Naive thymus-derived CD8-positive, alpha-beta T cell (primary cell): Measurements from ENCODE around the gene HECTD1. TPM values are rescaled to one million over a fixed set of nuclear protein-coding genes. Genes with fewer than 3 reads are reported as not detected.
"Not testable (repeated sequence)": the region's sequence is repeated elsewhere in the genome, so short reads cannot be mapped to it uniquely, and the experiment has no call there.

ENCODE experiments used
- ATAC-seq, 2 donors: fragments of 150-1000 bp; cut with Tn5 transposase in 1 of 2; sonication (Bioruptor Pico), chemical (Tn5 transposase) in 1 of 2; 1 replicate in 1 of 2; 2 replicates in 1 of 2; pipeline ENCODE4 v1.10.0; 2021; ENCODE audit warnings: mild to moderate bottlenecking in 2 of 2, moderate library complexity in 2 of 2
- POLR2A ChIA-PET: fragments of 350-600 bp; sonication (Branson Sonifier 250); formaldehyde crosslinking; loops from one replicate; lab custom pipeline; 2021; ENCODE audit warnings: antibody characterized with exemption; lab: Charles Lee
- DNase-seq, 10 donors: peaks; one replicate each; pipeline versions ENCODE4 v3.0.0 to v3.0.0-alpha.2; 2020 to 2022
- H3K27ac Mint-ChIP-seq, 10 donors: one replicate each; pipeline ENCODE4 v1.8.0; 2020 to 2022; ENCODE audit warnings: mild to moderate bottlenecking in 10 of 10, mixed read lengths in 10 of 10, moderate library complexity in 4 of 10, inconsistent platforms in 1 of 10
- H3K27me3 Mint-ChIP-seq, 5 donors: one replicate each; pipeline ENCODE4 v1.8.0; 2021 to 2022; ENCODE audit warnings: mixed read lengths in 5 of 5
- H3K36me3 Mint-ChIP-seq, 3 donors: one replicate each; pipeline ENCODE4 v1.8.0; 2020 to 2022; ENCODE audit warnings: mixed read lengths in 3 of 3, mild to moderate bottlenecking in 2 of 3, inconsistent platforms in 1 of 3
- H3K4me1 Mint-ChIP-seq, 4 donors: one replicate each; pipeline ENCODE4 v1.8.0; 2021 to 2022; ENCODE audit warnings: mixed read lengths in 4 of 4
- H3K4me3 Mint-ChIP-seq, 10 donors: one replicate each; pipeline ENCODE4 v1.8.0; 2020 to 2022; ENCODE audit warnings: mild to moderate bottlenecking in 10 of 10, mixed read lengths in 10 of 10, moderate library complexity in 6 of 10, inconsistent platforms in 1 of 10
- H3K9me3 Mint-ChIP-seq, 9 donors: one replicate each; pipeline ENCODE4 v1.8.0; 2020 to 2022; ENCODE audit warnings: mixed read lengths in 9 of 9, mild to moderate bottlenecking in 3 of 9, inconsistent platforms in 1 of 9, moderate library complexity in 1 of 9
- polyA plus RNA-seq, 3 donors: library from polyadenylated mRNA; unstranded; fragments of 300-500 nt; fragmentation: Illumina TruSeq; gene quantifications; one replicate each; pipeline ENCODE4 v1.2.3, GENCODE V29; 2021
- total RNA-seq, 8 experiments: library from RNA in 2 of 8; stranded (reverse) in 2 of 8; gene quantifications; one replicate each; pipeline ENCODE4 v1.2.3 and lab custom pipeline; 2021 to 2026

Gene HECTD1
- total and polyA plus RNA-seq, 5 experiments from 2014 or later: 20.1 to 166 (median 30.8) TPM

GRCh38 chr14:31189346-31190218 is 18.0 kb downstream of the HECTD1 start:
- Mint-ChIP-seq H3K9me3 (no peaks in the 10 kb centered on the region), H3K36me3 (peaks cover 0 to 70% (median 13%) of the 10 kb centered on the region in 3 donors), H3K27me3 (no peaks in the 10 kb centered on the region), H3K4me1 (peaks cover 22 to 46% (median 37%) of the 10 kb centered on the region in 4 donors), H3K4me3 (no peak overlapping the region), H3K27ac (peak overlapping the region in 5 of 10 donors; percentile 17 to 91 (median 59))
- ATAC-seq: no peak
- no peak for DNase-seq
- POLR2A ChIA-PET: no interaction called here

DNA sequence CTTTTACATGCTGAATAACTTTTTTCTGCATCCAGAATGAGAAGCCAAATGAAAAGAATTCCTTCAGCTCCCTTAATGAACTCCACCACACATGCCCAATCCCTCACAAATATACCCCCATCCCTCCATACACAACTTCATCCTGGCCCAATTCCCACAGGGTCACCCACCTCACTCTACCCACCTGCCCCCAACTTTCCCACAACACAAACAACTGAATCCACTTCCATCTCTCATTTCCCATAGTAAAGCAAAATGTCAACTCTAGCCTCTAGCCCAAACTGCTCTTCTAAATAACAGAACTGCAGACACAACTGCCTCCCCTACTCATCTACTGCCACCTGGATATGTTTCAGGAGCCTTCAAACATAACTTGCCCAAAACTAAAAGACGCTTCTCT is 18.8 kb downstream of the HECTD1 start:
- no peaks in the 10 kb centered on the region for H3K9me3 Mint-ChIP-seq
- POLR2A ChIA-PET: no interaction called here
- peaks cover 20 to 44% (median 34%) of the 10 kb centered on the region in 4 donors for H3K4me1 Mint-ChIP-seq
- no peaks in the 10 kb centered on the region for H3K27me3 Mint-ChIP-seq
- DNase-seq (no peak), ATAC-seq (no peak)
- peak overlapping the region in 7 of 10 donors; percentile 17 to 91 (median 49) for H3K27ac Mint-ChIP-seq
- peak overlapping the region in 1 of 10 donors; percentile 20 for H3K4me3 Mint-ChIP-seq
- peaks cover 0 to 69% (median 11%) of the 10 kb centered on the region in 3 donors for H3K36me3 Mint-ChIP-seq

DNA sequence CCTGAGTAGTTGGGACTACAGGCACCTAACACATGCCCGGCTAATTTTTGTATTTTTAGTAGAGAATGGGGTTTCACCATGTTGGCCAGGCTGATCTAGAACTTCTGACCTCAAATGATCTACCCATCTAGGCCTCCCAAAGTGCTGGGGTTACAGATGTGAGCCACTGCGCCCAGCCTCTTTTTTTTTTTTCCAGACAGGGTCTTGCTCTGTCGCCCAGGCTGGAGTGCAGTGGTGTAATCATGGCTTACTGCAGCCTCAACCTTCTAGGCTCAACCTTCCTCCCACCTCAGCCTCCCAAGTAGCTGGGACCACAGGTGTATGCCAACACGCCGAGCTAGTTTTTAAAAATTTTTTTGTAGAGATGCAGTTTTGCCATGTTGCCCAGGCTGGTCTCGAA is 25.6 kb downstream of the HECTD1 start:
- H3K27me3 Mint-ChIP-seq, H3K4me3 Mint-ChIP-seq, H3K9me3 Mint-ChIP-seq, POLR2A ChIA-PET, ATAC-seq, DNase-seq: not testable (repeated sequence)
- peaks cover 7 to 34% (median 18%) of the 10 kb centered on the region in 4 donors for H3K4me1 Mint-ChIP-seq
- H3K36me3 Mint-ChIP-seq: peaks cover 0 to 58% (median 14%) of the 10 kb centered on the region in 3 donors
- peak overlapping the region in 2 of 10 donors; percentile 13 to 40 for H3K27ac Mint-ChIP-seq

DNA sequence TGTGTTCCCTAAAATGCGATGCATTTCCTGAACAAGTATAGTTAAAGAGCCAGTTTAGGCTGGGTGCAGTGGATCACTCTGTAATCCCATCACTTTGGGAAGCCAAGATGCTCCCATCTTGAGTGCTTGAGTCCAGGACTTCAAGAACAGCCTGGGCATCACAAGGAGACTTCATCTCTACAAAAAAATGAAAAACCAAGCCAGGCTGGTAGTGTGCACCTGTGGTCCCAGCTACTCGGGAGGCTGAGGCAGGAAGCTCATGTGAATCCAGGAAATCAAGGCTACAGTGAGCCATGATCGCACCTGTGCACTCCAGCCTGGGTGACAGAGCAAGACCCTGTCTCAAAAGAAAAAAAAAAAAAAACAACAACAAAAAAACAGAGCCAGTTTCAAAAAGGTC is 26.3 kb downstream of the HECTD1 start:
- DNase-seq (no peak), ATAC-seq (no peak)
- H3K36me3 Mint-ChIP-seq: peaks cover 0 to 64% (median 14%) of the 10 kb centered on the region in 3 donors
- H3K27me3 Mint-ChIP-seq: no peaks in the 10 kb centered on the region
- H3K4me3 Mint-ChIP-seq: no peak overlapping the region
- H3K9me3 Mint-ChIP-seq: no peaks in the 10 kb centered on the region
- peaks cover 9 to 35% (median 18%) of the 10 kb centered on the region in 4 donors for H3K4me1 Mint-ChIP-seq
- POLR2A ChIA-PET: no interaction called here
- peak overlapping the region in 9 of 10 donors; percentile 16 to 74 (median 30) for H3K27ac Mint-ChIP-seq

DNA sequence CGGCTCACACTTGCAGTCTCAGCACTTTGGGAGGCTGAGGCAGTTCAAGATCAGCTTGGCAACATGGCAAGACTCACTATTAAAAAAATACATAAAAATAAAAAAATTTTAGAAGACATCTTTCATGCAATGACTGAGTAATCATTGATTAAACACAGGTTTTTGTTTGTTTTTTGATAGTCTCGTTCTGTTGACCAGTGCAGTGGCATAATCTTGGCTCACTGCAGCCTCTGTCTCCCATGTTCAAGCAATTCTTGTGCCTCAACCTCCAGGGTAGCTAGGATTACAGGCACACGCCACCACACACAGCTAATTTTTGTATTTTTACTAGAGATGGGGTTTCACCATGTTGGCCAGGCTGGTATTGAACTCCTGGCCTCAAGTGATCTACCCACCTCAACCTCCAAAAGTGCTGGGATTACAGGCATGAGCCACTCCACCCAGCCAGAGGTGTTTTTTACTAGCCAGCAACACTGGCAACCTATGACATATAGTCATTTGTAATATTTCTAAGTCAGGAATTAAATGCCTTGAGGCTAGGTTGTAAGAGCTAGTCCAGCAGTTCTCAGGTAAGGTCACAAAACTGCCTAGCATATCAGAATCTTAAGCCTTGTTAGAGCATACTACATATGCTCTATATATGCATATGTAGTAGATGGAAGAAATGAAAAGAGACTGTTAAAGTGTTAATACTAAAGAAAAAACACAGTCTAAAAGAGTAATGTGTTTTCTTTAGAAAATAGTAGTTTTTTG is 27.1 kb downstream of the HECTD1 start:
- H3K9me3 Mint-ChIP-seq: no peaks in the 10 kb centered on the region
- peaks cover 4 to 28% (median 12%) of the 10 kb centered on the region in 4 donors for H3K4me1 Mint-ChIP-seq
- no peak overlapping the region for H3K4me3 Mint-ChIP-seq
- peaks cover 0 to 61% (median 12%) of the 10 kb centered on the region in 3 donors for H3K36me3 Mint-ChIP-seq
- peak overlapping the region in 6 of 10 donors; percentile 1 to 74 (median 19) for H3K27ac Mint-ChIP-seq
- POLR2A ChIA-PET: no interaction called here
- DNase-seq (no peak), ATAC-seq (no peak)
- no peaks in the 10 kb centered on the region for H3K27me3 Mint-ChIP-seq

GRCh38 chr14:31174433-31174832 is 33.2 kb downstream of the HECTD1 start:
- DNase-seq (no peak), ATAC-seq (no peak)
- H3K27me3 Mint-ChIP-seq: no peaks in the 10 kb centered on the region
- H3K9me3 Mint-ChIP-seq: no peaks in the 10 kb centered on the region
- H3K4me3 Mint-ChIP-seq: no peak overlapping the region
- peaks cover 0 to 90% (median 18%) of the 10 kb centered on the region in 3 donors for H3K36me3 Mint-ChIP-seq
- POLR2A ChIA-PET: no interaction called here
- no peak overlapping the region for H3K27ac Mint-ChIP-seq
- peaks cover 0 to 6% (median 2%) of the 10 kb centered on the region in 4 donors for H3K4me1 Mint-ChIP-seq

GRCh38 chr14:31173120-31173837 is 34.3 kb downstream of the HECTD1 start:
- Mint-ChIP-seq H3K36me3 (peaks cover 0 to 91% (median 21%) of the 10 kb centered on the region in 3 donors), H3K9me3 (no peaks in the 10 kb centered on the region), H3K27me3 (no peaks in the 10 kb centered on the region), H3K27ac (peak overlapping the region in 1 of 10 donors; percentile 28), H3K4me1 (peaks cover 0 to 6% (median 2%) of the 10 kb centered on the region in 4 donors), H3K4me3 (no peak overlapping the region)
- ATAC-seq (no peak), DNase-seq (no peak)
- POLR2A ChIA-PET: interaction anchor here (0.9 kb wide), 1 partner anchor 35 kb away, joined by 5 read pairs; the partner anchor contains the start of gene HECTD1

DNA sequence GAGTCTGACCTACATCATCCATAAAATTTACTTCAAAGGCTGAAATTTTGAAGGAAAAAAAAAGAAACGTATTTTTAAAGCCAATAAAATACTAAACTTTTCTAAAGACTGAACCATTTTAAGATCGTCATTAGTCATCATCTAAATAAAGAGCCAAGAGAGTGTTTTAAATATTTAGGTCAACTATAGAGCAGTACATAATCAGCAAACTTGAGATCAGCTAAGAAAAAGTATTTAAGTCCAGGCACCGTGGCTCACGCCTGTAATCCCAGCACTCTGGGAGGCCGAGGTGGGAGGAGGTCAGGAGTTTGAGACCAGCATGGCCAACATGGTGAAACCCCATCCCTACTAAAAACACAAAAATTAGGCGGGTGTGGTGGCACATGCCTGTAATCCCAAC is 35.5 kb downstream of the HECTD1 start:
- Mint-ChIP-seq H3K4me1 (peaks cover 0 to 4% (median under 1%) of the 10 kb centered on the region in 4 donors), H3K9me3 (no peaks in the 10 kb centered on the region), H3K4me3 (no peak overlapping the region), H3K27me3 (no peaks in the 10 kb centered on the region), H3K27ac (peak overlapping the region in 1 of 10 donors; percentile 34), H3K36me3 (peaks cover 4 to 93% (median 25%) of the 10 kb centered on the region in 3 donors)
- DNase-seq: no peak
- no peak for ATAC-seq
- POLR2A ChIA-PET: no interaction called here

- Mint-ChIP-seq H3K4me3 (no peak overlapping the region), H3K27me3 (no peaks in the 10 kb centered on the region), H3K36me3 (peaks cover 4 to 96% (median 23%) of the 10 kb centered on the region in 3 donors), H3K27ac (peak overlapping the region in 2 of 10 donors; percentile 46 to 52), H3K9me3 (no peaks in the 10 kb centered on the region), H3K4me1 (peaks cover 0 to 2% (median under 1%) of the 10 kb centered on the region in 4 donors)
- ATAC-seq (no peak), DNase-seq (no peak)
- POLR2A ChIA-PET: no interaction called here
Measured at GRCh38 chr14:31170411-31170810, 37.2 kb downstream of the HECTD1 start.

DNA sequence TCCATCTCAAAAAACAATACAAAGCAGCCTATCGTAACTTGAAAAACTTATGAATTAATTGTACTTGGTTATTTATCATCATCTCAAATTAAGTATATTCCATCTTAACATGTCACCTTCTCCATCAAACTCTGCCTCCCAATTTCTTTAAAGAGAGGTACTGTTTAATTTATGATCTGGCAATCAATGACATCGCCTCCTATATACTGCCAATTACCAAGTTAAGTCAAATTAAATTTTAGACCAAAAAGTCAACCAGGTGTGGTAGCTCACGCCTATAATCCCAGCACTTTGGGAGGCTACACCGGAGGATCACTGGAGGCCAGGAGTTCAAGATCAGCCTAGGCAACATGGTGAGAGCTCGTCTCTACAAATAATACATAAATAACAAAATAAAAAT is 37.7 kb downstream of the HECTD1 start:
- Mint-ChIP-seq H3K4me1 (peaks cover 0 to 5% (median 2%) of the 10 kb centered on the region in 4 donors), H3K27ac (no peak overlapping the region), H3K9me3 (no peaks in the 10 kb centered on the region), H3K27me3 (no peaks in the 10 kb centered on the region), H3K4me3 (no peak overlapping the region), H3K36me3 (peaks cover 8 to 96% (median 23%) of the 10 kb centered on the region in 3 donors)
- POLR2A ChIA-PET: no interaction called here
- DNase-seq (no peak), ATAC-seq (no peak)

DNA sequence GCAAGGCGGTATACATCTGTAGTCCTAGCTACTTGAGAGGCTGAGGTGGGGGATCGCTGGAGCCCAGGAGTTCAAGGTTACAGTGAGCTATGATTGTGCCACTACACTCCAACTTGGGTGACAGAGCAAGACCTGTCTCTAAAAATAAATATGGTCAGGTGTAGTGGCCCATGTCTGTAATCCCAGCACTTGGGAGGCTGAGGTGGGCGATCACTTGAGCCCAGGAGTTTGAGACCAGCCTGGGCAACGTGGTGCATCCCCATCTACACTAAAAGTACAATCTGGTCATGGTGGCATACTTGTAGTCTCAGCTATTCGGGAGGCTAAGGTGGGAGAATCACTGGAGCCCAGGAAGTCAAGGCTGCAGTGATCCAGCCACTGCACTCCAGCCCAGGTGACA is 40.6 kb downstream of the HECTD1 start:
- Mint-ChIP-seq H3K4me1 (peaks cover 0 to 5% (median 1%) of the 10 kb centered on the region in 4 donors), H3K9me3 (no peaks in the 10 kb centered on the region), H3K36me3 (peaks cover 8 to 97% (median 23%) of the 10 kb centered on the region in 3 donors), H3K27me3 (no peaks in the 10 kb centered on the region), H3K4me3 (no peak overlapping the region), H3K27ac (no peak overlapping the region)
- no peak for DNase-seq
- no peak for ATAC-seq
- POLR2A ChIA-PET: no interaction called here

DNA sequence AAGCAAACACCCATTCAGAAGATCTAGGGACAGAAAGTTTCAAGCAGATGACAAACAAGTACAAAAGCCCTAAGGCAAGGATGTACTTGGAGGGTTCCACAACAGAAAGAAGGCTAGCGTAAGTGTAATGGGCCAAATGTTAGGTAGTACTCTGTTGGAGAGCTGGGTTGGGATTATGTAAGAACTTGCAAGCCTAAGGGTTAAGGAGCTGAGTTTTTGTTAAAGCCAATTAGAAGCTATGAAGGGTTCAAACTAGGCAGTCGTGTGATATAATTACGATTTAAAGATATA is 41.4 kb downstream of the HECTD1 start:
- H3K4me3 Mint-ChIP-seq: no peak overlapping the region
- peaks cover 0 to 5% (median 1%) of the 10 kb centered on the region in 4 donors for H3K4me1 Mint-ChIP-seq
- H3K27me3 Mint-ChIP-seq: no peaks in the 10 kb centered on the region
- H3K36me3 Mint-ChIP-seq: peaks cover 8 to 97% (median 25%) of the 10 kb centered on the region in 3 donors
- POLR2A ChIA-PET: interaction anchor here (0.5 kb wide), 1 partner anchor 69 kb away, joined by 5 read pairs; no protein-coding TSS in a partner anchor
- H3K27ac Mint-ChIP-seq: peak overlapping the region in 2 of 10 donors; percentile 36 to 80
- ATAC-seq: no peak
- no peaks in the 10 kb centered on the region for H3K9me3 Mint-ChIP-seq
- no peak for DNase-seq
